GM12801 (cell line): ENCODE results near the gene DOCK4.

Source experiments
- TF ChIP-seq, protein P1 (sequence below): IDR thresholded peaks from one replicate; pipeline ENCODE4 v1.5.1; 2011; ENCODE audit warnings: control low read depth; ENCODE audit not compliant: insufficient read length; ENCODE audit errors: extremely low read depth

DOCK4 gene

DNA sequence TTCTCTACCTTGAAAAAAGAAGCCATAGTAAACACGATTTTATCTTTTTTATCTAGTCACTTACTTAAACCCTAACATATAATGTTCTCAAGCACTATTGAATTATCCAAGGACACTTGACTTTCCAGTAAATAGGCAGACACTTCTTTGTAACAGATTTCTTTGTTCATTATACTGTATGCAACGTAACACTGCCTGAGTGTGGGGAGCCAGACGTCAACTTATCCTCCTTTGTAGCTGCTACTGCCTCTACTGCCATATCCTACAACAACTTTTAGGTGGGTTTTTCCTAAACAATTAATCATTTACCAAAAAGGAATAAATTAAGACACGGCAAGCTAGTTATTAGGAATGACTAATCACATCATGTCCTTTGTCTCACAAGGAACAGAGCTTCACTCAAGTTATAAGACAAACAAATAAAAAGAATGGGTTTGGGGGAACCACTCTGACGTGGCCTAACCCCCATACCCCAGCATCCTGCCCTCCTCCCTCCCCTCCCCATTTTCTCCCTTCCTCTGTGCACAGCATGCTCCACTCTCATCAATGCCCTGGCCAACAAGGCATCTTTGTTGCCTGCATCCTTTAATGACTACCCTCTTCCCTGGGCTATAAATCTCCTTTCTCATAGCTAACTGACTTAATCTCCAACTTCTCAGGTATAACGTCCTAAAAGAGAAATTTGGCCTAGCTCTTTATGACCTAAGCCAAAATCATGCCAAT lies 43.3 kb downstream of the DOCK4 start:
- TF ChIP-seq, protein P1, sequence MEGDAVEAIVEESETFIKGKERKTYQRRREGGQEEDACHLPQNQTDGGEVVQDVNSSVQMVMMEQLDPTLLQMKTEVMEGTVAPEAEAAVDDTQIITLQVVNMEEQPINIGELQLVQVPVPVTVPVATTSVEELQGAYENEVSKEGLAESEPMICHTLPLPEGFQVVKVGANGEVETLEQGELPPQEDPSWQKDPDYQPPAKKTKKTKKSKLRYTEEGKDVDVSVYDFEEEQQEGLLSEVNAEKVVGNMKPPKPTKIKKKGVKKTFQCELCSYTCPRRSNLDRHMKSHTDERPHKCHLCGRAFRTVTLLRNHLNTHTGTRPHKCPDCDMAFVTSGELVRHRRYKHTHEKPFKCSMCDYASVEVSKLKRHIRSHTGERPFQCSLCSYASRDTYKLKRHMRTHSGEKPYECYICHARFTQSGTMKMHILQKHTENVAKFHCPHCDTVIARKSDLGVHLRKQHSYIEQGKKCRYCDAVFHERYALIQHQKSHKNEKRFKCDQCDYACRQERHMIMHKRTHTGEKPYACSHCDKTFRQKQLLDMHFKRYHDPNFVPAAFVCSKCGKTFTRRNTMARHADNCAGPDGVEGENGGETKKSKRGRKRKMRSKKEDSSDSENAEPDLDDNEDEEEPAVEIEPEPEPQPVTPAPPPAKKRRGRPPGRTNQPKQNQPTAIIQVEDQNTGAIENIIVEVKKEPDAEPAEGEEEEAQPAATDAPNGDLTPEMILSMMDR: no peak

DNA sequence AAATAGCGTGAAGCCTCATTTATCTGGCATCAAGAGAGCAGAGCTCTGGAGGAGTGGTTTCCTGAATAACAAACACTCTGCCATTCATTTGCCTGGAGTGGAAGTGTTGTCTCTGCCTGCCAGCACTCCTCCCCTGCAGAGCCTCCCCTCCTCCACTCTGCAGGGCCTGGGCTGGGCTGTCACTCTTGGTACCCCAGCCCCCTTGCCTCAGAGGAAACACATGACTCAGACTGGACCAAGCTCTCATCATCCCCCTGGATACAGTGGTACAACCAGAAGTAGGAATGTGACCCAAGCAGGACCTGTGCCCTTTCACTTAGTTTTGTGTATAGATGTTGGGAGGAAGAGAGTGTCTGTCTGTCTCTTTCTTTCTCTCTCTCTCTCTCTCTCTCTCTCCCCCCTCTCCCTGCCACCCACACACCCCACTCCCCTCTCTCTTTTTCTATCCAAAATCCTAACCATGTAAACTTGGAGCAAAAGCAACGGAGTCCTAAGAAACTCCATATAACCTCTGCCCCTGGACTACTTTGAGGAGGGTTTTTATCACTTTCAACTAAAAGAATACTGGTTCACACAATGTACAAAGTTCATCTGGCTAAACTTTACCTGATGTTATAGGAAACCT lies 43.9 kb downstream of the DOCK4 start:
- TF ChIP-seq, protein P1: no peak

DNA sequence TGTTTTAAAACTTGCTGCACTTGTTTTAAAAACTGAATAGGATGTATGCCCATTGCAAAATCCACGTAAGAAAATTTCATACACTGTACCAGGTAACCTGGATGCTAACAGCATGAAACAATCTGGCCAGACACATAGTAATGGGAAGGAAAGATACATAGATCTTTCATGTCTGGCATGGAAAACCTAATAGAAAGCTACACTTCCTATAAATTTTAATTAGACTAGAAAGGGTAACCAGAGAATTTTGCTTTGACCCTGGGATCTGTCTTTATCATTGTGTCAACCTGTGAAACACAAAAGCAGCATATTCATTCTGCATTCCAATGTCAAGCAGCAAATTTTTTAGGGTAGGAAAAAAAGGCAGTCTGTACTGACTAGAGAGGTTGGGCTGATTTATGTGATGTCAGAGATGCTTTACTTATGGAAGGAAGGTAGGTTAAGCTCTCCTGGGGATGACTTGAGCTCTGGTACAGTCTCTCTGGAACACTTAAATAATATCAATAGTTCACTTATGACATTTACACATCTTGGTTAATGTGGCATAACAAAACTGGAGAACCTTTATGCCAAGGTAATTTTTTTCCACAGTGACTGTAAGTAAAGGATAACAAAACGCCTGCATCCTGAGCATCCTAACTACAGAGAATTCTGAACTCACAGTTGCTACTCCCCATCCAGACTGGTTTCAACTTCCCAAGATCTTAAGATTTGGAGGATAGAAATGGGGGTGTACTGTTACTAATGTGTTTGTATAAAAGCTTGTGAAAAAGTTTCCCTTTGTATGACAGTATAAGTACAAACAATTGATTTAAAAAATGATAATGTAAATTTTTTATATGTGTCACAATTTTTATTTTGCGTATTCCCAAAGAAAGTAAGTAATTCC lies 44.7 kb downstream of the DOCK4 start:
- TF ChIP-seq, protein P1: no peak

DNA sequence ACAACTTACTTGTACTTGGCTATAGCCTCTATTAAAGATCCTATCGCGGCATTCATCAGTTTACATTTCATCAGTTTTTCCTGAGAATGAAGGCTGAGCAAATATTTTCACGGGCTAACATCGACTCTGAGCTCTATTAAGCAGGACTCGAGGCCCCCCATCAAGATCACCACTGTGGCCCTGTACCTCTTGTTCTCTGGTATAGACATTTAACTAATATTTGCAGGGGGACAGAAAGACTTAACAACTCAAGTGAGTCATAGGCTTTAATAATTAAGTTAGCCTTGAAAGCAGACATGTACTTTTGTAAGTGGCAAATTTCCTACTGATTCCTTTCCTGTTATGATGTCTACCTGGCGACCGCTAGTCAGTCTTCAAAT lies 45.4 kb downstream of the DOCK4 start:
- TF ChIP-seq, protein P1: no peak

DNA sequence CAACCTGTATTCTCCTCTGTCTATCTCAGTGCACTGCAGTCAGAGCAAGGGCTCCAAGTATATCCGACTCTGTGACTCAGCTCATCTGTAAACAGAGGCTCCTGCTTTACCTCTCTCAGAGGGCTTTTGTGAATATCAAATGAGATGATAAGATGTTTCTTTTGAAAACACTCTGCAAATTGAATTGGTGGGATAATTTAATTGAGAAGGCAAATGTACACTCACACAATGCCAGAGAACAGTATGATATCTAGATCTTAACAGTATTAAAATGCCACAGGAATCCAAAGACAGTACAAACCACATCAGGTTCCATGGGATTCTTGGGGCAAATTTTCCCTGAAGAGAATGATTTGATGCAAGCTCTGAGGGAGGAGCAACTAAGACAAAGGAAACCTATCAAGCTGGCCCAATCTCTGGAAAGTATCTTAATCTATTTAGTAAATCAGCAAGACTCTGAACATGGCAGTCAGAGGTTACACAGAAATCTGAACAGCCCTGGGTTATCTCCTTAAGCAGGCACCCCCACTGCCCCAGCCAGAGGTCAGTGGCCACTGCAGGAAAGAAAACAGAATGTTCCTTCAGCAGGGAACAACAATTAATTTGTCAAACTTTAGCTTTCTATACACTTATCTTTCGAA lies 45.9 kb downstream of the DOCK4 start:
- TF ChIP-seq, protein P1: no peak

DNA sequence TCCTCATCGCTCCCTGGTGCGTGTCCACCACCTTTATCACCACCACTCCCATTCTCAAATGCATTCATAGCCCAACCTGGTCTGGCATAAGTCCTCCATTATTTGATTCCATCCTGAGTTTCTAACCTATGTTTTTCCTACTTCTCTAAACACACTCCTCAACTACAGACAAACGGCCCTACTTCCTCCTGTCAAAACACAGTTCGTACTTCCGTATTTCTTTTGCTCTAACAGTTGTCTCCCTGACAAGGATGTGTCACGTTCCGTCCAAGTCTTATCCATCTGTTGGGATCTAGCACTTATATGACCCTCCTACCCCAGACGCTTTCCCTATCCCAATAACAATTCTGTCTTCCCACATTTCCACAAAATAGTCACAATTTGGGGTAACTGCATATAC lies 46.8 kb downstream of the DOCK4 start:
- TF ChIP-seq, protein P1: no peak

DNA sequence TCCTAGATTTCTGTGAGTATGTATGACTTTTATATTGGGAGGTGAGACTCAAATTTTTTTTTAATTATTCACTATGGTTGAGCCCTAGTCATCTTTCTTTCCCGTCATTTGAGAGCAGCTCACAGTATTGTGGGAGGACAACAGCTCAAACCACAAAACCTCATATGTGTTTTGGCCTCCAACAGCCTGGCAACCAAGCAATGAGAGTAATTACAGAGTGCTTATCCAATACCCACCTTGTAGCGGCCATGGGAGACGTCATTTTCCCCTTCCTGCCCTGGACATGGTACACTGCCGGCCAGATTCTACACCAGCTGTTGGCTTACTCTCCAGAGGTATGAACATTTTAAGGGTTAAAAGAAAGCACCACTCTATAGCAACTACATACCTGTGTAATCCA lies 49.1 kb downstream of the DOCK4 start:
- TF ChIP-seq, protein P1: no peak
